HS-27A (cell line): ENCODE results near the gene SLC27A5.
"Not testable (repeated sequence)": the region's sequence is repeated elsewhere in the genome, so short reads cannot be mapped to it uniquely, and the experiment has no call there.

Experiments used
- DNase-seq: peaks from one replicate; pipeline ENCODE4 v3.0.0-alpha.2; 2012; ENCODE audit warnings: low read depth, missing footprints

SLC27A5 gene

DNA sequence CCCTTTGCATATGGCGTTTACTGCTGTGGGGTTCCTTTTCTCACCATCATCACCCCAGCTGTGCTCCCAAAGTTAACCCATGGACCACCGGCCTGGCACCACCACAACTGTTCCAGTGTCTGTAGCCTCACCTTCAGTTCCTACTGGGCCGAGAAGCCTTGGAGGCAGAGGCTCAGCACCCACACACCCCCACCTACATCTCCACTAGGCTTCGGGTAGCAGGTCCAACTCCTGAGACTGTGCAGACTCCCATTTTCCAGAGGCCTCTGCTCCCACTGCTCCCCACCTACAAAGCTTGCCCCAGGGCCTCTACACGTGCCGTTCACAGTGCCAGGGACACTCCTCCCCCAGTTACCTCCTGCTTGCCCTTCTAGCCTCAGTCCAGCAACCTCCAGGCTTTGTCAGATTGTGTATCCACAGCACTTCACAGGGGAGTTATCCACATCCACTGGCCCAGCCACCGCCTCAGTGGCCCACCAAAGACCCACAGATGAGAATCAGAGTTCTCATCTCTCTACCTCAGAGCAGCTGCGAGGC is 14.1 kb downstream of the SLC27A5 start:
- no peak for DNase-seq

DNA sequence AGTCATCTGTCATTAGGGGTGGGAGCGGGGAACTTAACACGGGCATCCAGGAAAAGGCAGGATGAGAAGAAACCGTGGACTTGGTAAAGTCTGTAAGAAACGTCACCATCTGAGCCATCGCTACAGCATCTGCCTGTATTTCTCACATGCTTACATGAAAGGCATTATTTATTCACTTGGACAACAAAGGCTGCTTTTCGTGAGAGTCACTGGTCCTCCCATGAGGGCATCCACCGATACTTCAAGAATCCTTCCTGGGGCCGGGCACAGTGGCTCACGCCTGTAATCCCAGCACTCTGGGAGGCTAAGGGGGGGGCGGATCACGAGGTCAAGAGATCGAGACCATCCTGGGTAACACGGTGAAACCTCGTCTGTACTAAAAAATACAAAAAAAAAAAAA is 19.5 kb downstream of the SLC27A5 start:
- DNase-seq = no peak

DNA sequence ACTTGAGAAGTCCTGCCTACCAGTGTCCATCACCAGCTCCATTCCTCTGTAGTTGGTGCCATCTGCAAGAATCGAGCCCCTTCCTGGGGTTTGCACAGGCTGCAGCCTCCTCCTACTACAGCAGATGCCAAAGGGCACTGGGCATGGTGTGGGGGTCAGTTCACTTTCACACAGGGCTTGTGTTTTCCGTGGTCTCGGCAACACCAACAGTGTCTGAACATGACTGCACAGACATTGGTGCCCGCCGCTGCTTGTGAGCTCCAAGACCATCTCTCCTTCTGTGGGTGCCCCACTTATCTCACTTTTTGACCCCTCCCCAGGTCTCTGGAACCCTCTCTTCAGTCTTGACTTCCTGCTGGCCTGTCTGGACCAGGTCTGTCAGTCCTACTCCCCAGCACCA is 20.4 kb downstream of the SLC27A5 start:
- no peak for DNase-seq

DNA sequence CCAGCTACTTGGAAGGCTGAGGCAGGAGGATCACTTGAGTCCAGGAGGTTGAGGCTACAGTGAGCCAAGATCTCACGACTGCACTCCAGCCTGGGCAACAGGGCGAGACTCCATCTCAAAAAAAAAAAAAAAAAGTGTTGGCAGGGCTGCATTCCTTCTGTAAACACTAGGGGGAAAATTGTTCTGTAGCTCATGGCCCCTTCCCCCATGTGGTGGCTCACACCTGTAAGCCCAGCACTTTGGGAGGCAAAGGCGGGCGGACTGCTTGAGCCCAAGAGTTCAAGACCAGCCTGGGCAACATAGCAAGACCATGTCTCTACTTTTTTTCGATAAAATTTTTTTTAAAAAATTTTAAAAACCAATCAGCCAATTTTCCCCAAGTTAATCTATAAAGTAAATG is 27.4 kb downstream of the SLC27A5 start:
- DNase-seq = not testable (repeated sequence)

DNA sequence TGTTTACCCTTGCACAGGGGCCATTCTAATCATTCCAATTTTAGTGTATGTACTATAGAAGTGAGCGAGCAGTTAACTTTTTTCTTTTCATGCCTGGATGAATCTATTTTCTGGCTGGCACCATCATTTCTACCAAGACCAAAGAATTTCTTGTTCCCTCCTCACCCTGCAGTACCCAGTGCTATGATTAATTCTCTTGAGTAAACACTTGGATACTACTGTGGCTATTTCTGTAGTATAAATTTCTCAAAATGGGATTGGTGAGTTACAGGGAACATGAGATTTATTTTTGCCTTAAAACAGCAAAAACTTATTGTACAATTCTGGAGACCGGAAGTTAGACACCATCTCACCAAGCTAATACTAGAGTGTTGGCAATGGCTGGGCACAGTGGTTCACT is 28.0 kb downstream of the SLC27A5 start:
- DNase-seq = no peak

DNA sequence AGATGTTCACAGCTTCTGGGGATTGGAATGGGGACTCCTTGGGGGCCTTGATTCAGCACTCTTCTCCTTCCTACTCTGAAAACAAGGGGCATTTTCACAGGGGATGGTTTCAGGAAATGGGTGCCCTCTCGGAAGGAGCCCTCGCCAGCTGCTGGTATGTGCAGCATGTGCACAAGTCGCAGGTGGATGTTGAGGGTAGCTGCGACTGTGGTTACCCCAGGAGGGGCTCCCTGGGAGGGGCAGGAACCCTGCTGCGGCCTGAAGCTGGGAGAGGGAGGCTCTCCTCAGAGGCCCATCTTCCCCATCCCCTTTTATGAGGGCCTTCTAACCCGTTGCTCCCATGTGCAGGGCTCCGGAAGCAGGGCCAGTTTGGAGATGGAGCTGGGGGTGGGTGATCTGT is 29.4 kb downstream of the SLC27A5 start:
- no peak for DNase-seq

DNA sequence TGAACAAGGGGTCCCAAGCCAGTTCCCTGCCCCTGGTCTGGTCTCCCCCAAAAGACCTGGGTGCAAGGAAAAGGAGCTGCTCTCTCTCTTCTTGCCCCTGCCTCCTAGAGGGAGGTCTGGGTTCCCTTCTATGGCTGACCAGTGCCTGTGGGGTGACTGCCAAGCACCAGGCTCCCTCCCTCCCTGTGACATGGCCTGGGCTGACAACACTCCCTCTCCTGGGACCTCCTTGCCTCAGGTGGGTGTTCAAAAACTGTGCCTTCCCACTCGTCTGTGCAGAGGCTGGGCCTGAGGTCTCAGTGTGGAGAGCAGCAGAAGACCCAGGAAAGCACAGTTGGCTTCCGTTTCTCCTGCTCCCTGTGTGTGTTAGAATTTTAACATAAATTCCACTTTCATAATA is 31.0 kb downstream of the SLC27A5 start:
- no peak for DNase-seq

DNA sequence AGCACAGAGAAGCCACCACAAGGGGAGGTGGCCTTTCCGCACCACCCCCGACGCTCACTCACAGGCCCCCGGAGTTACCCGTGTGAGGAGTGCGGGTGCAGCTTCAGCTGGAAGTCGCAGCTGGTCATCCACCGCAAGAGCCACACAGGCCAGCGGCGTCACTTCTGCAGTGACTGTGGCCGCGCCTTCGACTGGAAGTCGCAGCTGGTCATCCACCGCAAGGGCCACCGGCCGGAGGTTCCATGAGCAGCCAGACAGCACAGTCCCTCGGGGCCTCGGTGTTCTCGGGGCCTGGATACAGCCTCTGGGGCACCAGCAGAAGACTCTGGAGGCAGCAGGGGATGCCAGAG is 31.3 kb downstream of the SLC27A5 start:
- no peak for DNase-seq

DNA sequence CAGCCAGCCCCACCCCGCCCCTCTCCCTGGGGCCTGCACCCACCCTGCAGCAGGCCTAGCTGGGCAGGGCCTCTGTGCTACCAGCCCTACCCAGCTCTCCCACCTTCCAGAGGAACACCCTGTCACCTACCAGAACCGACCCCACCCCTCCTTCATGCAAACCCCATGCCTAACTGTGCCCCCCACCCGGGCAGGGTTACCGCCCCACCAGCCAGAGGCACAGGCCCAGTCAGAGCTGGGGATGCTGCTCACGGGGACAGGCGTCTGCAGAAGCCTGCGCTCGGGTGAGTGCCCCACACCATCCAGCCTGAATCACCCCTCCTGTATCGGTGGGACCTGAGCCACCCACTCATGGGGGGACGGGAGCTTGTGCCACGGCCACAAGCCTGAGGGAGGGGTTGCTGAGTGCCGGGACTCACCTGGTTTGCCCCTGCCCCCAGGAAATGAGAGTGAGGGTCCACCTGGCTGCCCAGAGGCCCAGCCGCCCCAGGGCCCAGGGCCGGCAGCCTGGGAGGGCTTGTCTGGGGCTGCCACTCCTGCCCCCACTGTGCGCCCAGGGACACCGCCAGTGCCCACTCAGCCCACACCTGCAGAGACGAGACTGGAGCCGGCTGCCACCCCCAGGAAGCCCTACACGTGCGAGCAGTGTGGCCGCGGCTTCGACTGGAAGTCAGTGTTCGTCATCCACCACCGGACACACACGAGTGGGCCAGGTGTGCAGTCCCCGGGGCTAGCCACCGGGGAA is 31.9 kb downstream of the SLC27A5 start:
- DNase-seq = no peak

DNA sequence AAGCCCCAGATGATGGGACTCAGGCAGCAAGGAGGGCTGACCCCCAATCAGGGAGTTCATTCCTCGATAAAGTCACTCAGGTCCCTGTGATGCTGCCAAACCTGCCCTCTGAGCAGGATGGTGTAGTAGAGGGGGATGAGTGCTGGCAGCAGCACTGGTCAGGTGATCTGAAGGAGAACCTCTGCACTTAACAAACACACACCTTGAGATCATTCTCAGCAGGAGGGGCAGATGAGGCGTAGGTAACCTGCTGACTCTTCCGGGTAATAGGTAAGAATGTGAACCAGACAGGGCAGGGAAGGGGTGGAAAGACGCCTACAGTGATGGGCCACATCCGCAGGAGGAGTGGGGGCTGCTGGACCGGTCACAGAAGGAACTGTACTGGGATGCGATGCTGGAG is 32.5 kb downstream of the SLC27A5 start:
- DNase-seq = no peak

DNA sequence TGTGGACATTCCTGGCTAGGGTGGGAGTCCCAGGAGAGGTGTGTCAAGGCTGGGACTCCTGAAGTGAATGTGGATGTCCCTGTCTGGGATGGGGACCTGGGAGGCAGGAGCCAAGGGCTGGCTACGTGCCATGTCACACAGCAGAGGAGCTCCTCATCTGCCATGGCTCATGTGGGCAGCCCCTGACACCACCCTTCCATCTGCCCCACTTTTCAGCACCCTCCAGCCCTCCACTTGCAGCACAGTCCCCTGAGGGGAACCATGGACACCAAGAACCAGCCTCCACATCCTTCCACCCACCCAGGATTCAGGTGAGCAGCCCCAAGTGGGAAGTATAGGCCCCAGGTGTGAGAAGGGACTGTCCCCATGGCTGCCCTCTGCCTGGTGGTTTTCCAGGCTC is 33.9 kb downstream of the SLC27A5 start:
- DNase-seq = no peak

DNA sequence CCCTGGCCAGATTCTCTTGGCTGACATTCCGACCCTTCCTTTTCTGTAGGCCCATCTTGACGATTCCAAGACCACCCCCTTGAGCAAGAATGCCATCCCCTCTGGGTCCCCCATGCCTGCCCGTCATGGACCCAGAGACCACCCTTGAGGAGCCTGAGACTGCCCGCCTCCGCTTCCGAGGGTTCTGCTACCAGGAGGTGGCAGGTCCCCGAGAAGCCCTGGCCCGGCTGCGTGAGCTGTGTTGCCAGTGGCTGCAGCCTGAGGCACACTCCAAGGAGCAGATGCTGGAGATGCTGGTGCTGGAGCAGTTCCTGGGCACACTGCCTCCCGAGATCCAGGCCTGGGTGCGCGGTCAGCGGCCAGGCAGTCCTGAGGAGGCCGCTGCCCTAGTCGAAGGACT is 34.7 kb downstream of the SLC27A5 start:
- DNase-seq = no peak

DNA sequence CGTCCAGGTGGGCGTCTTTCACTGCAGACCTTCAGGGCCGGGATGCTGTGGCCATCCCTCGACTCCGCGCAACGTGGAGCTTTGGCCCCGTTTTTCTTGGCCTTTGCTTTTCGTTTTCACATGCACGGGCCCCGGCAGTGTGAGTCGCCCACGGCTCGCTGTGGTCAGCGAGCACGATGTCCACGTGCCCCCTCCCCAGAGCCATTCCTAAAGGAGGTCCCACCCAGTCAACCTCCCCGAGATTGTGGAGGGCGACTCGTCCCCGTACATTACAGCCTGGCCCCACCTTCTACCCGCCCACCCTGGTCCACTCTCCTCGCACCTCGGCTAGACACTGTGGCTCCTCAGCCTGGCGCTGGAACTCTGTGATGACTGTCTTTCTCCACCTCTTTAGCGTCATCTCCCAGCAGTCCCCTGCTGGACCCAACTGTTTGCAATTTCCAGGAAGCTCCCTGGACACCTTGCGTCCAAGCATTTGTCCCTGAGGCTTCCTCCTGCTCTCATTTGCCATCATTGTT is 35.2 kb downstream of the SLC27A5 start:
- no peak for DNase-seq

DNA sequence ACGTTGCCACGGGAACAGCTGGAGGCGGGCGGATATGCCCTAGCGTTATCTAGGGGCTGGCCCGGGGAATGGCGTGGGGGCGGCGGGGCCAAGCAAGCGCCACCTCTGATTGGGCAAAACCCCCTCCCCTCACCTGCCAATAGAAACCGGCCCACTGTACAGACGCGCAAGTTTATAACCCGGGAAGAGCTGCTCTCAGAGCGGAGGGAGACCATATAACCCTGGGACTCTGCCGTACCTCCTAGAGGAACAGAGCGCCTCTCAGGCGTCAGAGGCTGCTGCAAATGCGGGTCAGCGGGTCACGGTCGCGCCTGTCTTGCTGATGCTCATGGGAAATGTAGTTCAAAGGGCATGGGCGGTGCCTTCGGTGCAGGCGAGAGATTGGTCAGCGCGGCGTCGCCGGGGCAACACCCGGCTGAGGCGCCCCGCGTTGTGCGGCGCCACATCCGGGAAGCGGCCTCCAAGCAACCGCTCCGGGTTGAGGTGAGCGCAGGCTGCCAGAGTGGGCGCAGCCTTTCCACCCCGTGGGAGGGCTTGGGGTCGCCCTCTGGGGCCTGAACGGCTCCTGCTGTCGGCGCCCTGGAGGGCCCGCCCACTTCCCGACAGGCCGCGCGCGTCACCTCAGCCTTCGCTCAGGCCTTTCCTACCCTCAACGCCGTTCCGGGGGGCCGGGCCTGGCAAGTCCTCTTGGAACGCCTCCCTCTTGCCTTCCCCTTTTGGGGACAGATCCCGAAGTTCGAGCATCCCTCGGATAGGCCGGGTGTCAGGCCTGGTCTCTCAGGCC is 35.9 kb downstream of the SLC27A5 start, which contains the start of gene ZNF446:
Gene ZNF446, plus strand, starts transcription at position 639 of the 784 bp plus-strand sequence. CDS start 867 bp downstream, outside the sequence.
- peak; percentile 97 for DNase-seq

DNA sequence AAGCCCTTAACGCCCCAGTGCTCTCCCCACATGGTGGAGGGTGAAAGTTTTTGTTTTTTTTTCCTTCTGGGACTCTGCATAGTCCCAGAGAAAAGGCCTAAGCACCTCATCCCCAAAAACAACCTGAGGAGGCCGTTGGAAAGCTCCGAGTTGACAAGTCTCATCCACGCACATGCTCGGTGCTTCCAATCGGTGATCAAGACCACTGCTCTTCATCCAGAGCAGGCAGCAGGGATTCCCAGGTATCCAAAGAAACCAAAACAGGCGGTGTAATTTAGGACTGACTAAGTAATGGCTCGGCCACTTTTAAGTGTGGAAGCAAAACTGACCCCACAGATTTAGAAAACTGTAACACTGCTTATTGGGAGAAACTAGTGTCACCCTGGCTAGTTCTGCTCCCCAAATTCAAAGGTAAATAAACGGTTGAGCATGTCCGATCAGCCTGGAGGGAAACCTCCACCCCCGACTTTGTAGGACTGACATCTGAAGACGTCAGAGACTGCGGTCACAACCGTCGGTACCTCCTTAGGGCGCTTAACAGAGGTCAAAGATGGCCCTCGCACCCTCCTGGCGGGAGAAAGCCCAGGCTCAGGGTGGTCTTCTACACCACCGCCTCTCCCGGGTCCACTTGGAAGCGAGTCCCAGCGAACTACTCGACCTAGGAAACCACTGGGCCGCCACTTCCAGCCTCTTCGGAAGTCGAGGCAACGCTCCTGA is 36.6 kb downstream of the SLC27A5 start:
- no peak for DNase-seq

DNA sequence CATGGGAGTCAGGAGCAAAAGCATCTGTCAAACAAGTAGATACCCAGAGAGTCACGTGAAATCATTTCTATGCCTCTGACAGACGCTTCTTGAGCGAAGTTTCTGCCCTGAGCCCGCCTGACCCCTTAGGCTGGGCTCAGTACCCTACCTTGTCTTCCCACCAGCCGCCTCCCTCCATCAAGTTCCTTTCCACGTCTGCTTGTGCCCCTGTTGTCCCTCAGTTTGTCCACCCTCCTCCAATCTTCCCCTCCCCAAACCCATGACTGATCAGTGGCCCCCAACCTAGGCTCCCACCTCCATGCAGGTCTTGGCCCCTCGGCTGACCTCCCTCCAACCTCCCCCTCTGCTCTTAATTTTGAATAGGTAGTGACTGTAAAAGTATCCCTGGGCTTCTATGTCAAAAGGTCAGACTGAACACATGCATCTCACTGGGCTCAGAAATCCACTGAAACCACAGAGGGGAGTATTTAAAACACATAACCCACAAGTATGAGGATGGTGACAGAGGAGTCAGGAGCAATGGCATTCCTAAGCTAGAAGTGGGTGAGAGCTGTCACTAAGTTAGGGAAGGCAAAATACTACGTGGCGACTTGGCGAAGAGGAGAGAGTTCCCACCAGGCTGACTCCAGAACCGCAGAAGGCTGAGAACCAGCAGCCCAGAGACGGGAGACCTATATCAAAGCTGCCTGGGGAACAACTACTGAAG is 37.3 kb downstream of the SLC27A5 start:
- no peak for DNase-seq

DNA sequence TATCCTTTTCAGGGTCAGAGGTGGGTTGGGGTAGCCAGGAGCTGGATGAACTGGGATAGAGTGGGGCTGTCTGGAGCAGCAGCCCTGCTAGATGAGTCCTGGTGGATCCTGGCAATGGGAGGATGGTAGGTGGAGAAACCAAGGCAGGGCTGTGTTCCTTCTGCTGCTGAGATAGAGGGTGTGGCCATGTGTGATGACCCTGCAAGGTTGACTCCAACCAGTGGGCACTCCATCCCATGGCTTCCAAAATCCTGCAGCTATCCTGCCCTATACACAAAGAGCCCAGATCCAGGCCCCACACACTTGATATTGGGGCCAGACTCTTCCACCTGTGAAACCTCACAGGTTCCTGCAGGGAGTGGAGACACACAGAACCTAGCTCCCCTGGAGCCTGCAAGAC is 38.0 kb downstream of the SLC27A5 start:
- DNase-seq = no peak

DNA sequence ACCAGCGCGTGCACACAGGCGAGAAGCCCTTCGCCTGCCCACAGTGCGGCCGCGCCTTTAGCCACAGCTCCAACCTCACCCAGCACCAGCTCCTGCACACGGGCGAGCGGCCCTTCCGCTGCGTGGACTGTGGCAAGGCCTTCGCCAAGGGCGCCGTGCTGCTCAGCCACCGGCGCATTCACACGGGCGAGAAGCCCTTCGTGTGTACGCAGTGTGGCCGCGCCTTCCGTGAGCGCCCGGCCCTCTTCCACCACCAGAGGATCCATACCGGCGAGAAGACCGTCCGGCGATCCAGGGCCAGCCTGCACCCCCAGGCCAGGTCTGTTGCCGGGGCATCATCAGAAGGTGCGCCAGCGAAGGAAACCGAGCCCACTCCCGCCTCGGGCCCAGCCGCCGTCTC is 40.1 kb downstream of the SLC27A5 start:
- no peak for DNase-seq

DNA sequence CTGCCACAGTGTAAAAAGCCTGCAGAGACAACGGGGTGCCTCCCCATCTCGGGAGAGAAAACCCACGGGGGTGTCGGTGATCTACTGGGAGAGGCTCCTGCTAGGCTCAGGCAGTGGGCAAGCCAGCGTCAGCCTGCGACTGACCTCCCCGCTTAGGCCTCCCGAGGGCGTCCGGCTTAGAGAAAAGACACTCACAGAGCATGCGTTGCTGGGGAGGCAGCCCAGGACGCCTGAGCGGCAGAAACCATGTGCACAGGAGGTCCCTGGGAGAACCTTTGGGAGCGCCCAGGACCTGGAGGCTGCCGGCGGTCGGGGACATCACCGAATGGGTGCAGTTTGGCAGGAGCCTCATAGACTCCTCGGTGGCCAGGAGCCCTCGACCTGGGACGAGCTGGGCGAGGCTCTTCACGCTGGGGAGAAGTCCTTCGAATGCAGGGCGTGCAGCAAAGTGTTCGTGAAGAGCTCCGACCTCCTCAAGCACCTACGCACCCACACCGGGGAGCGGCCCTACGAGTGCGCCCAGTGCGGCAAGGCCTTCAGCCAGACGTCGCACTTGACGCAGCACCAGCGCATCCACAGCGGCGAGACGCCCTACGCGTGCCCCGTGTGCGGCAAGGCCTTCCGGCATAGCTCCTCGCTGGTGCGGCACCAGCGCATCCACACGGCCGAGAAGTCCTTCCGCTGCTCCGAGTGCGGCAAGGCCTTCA is 40.8 kb downstream of the SLC27A5 start:
- DNase-seq = not testable (repeated sequence)

DNA sequence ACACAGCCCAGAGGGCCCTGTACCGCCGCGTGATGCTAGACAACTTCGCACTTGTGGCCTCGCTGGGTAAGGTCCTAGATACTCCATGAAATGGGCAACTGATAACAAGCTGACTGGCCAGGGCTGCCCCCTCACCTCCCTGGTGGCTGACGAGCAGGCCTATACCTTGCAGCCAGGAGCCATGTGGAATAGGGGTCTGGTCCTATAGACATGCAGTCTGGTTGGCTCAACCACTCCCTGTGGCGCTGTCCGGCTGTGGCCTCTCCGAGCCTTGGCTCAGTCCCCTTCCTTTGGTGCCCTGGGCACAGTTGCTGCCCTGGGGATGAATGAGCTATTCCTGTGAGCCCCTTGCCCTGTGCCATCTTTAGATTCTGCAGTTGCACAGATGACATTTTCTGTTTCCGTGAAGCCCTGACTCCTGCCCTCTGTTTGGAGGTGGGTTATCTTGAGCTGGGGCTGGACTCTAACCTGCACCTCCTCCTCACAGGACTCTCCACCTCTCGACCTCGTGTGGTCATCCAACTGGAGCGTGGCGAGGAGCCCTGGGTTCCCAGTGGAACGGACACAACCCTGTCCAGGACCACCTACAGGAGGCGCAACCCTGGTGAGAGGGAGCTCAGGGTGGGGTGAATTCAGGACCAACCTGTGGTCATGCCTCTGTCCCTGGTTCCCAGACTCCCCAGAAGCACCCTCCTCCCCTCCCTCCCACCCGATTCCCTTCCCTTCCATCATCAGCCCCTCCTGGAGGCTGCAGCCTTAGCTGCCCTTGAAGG is 42.4 kb downstream of the SLC27A5 start:
- no peak for DNase-seq
